WTC11 (cell line): ENCODE measurements around the gene SNAPC4.

Experiments used
- ATF1 ChIP-seq: sonication (generic); formaldehyde crosslinking; IDR thresholded peaks from 2 replicates; pipeline ENCODE4 v1.8.1; 2023; ENCODE audit warnings: mild to moderate bottlenecking, moderate library complexity, missing genetic modification reagents
- CREM ChIP-seq: sonication (generic); formaldehyde crosslinking; IDR thresholded peaks from 2 replicates; pipeline ENCODE4 v1.8.1; 2022; ENCODE audit warnings: mild to moderate bottlenecking, missing genetic modification reagents, moderate library complexity
- ESRRA ChIP-seq: sonication (generic); formaldehyde crosslinking; IDR thresholded peaks from 2 replicates; pipeline ENCODE4 v1.8.1; 2022; ENCODE audit warnings: mild to moderate bottlenecking, missing genetic modification reagents, borderline replicate concordance
- ETV6 ChIP-seq: sonication (generic); formaldehyde crosslinking; IDR thresholded peaks from 2 replicates; pipeline ENCODE4 v1.8.1; 2022; ENCODE audit warnings: mild to moderate bottlenecking, missing genetic modification reagents
- JUN ChIP-seq: sonication (generic); formaldehyde crosslinking; IDR thresholded peaks from 2 replicates; pipeline ENCODE4 v1.8.0; 2023; ENCODE audit warnings: mild to moderate bottlenecking, missing genetic modification reagents
- KAT7 ChIP-seq: sonication (generic); formaldehyde crosslinking; IDR thresholded peaks from 2 replicates; pipeline ENCODE4 v1.8.1; 2023; ENCODE audit warnings: missing genetic modification reagents, mild to moderate bottlenecking, borderline replicate concordance
- SMAD4 ChIP-seq: sonication (generic); formaldehyde crosslinking; IDR thresholded peaks from 2 replicates; pipeline ENCODE4 v1.8.0; 2022; ENCODE audit warnings: mild to moderate bottlenecking, missing genetic modification reagents
- TP53 ChIP-seq: sonication (generic); formaldehyde crosslinking; IDR thresholded peaks from 2 replicates; pipeline ENCODE4 v1.8.1; 2023; ENCODE audit warnings: mild to moderate bottlenecking, missing genetic modification reagents
- ZBTB21 ChIP-seq: sonication (generic); formaldehyde crosslinking; IDR thresholded peaks from 2 replicates; pipeline ENCODE4 v1.8.1; 2023; ENCODE audit warnings: mild to moderate bottlenecking, missing genetic modification reagents, borderline replicate concordance
- ZNF121 ChIP-seq: sonication (generic); formaldehyde crosslinking; IDR thresholded peaks from 2 replicates; pipeline ENCODE4 v1.8.0; 2023; ENCODE audit warnings: missing genetic modification reagents
- TF ChIP-seq, protein P1 (sequence below): fragments of 200-600 bp; IDR thresholded peaks from 2 replicates; pipeline ENCODE4 v1.8.0; 2022; ENCODE audit warnings: antibody characterized with exemption
- TF ChIP-seq, protein P2 (sequence below): sonication (generic); formaldehyde crosslinking; IDR thresholded peaks from 2 replicates; pipeline ENCODE4 v1.8.0; 2023; ENCODE audit warnings: mild to moderate bottlenecking, missing genetic modification reagents

DNA sequence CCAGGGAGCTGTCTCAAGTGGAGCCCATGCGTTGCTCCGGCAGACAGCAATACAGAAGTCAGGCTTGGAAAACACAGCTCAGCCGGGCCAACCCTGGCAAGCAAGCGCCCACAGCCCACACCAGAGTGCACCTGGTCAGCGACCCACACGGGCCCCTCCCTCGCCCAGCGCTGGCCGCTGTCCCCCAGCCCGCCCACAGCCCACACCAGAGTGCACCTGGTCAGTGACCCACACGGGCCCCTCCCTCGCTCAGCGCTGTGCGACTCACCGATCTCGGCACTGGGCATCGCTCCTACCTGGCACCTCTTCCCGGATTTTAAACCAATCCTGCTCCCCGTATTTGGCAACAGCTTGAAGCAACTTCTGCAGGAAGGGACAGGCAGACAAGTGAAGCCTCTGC is 12.8 kb downstream of the SNAPC4 start:
- TF ChIP-seq, protein P1, sequence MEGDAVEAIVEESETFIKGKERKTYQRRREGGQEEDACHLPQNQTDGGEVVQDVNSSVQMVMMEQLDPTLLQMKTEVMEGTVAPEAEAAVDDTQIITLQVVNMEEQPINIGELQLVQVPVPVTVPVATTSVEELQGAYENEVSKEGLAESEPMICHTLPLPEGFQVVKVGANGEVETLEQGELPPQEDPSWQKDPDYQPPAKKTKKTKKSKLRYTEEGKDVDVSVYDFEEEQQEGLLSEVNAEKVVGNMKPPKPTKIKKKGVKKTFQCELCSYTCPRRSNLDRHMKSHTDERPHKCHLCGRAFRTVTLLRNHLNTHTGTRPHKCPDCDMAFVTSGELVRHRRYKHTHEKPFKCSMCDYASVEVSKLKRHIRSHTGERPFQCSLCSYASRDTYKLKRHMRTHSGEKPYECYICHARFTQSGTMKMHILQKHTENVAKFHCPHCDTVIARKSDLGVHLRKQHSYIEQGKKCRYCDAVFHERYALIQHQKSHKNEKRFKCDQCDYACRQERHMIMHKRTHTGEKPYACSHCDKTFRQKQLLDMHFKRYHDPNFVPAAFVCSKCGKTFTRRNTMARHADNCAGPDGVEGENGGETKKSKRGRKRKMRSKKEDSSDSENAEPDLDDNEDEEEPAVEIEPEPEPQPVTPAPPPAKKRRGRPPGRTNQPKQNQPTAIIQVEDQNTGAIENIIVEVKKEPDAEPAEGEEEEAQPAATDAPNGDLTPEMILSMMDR = no peak
- TF ChIP-seq SMAD4 (CRISPR knock-in tag) = no peak
- TF ChIP-seq, protein P2, sequence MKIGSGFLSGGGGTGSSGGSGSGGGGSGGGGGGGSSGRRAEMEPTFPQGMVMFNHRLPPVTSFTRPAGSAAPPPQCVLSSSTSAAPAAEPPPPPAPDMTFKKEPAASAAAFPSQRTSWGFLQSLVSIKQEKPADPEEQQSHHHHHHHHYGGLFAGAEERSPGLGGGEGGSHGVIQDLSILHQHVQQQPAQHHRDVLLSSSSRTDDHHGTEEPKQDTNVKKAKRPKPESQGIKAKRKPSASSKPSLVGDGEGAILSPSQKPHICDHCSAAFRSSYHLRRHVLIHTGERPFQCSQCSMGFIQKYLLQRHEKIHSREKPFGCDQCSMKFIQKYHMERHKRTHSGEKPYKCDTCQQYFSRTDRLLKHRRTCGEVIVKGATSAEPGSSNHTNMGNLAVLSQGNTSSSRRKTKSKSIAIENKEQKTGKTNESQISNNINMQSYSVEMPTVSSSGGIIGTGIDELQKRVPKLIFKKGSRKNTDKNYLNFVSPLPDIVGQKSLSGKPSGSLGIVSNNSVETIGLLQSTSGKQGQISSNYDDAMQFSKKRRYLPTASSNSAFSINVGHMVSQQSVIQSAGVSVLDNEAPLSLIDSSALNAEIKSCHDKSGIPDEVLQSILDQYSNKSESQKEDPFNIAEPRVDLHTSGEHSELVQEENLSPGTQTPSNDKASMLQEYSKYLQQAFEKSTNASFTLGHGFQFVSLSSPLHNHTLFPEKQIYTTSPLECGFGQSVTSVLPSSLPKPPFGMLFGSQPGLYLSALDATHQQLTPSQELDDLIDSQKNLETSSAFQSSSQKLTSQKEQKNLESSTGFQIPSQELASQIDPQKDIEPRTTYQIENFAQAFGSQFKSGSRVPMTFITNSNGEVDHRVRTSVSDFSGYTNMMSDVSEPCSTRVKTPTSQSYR (CRISPR knock-in tag) = no peak
- no peak for TF ChIP-seq JUN
- no peak for TF ChIP-seq ZBTB21 (CRISPR knock-in tag)
- no peak for TF ChIP-seq ZNF121
- TF ChIP-seq TP53 (CRISPR knock-in tag) = no peak
- TF ChIP-seq CREM (CRISPR knock-in tag) = no peak
- TF ChIP-seq ESRRA = no peak
- no peak for TF ChIP-seq ATF1 (CRISPR knock-in tag)
- no peak for TF ChIP-seq ETV6 (CRISPR knock-in tag)
- no peak for TF ChIP-seq KAT7 (CRISPR knock-in tag)
